B cell (primary cell): ENCODE results near the gene ACAP3. TPM values are rescaled to one million over a fixed set of nuclear protein-coding genes. Genes with fewer than 3 reads are reported as not detected.
"Not testable (repeated sequence)": the region's sequence is repeated elsewhere in the genome, so short reads cannot be mapped to it uniquely, and the experiment has no call there.

Experiments used
- ATAC-seq: fragments of 200-7000 bp; cut with Tn5 transposase; one replicate; pipeline ENCODE4 v1.10.0; 2021; ENCODE audit warnings: low read depth, mild to moderate bottlenecking, moderate number of reproducible peaks, moderate library complexity
- CTCF ChIA-PET: fragments of 350-600 bp; sonication (Branson Sonifier 250); formaldehyde crosslinking; loops from one replicate; lab custom pipeline; 2021; ENCODE audit warnings: antibody characterized with exemption, inconsistent platforms; lab: Charles Lee
- POLR2A ChIA-PET: fragments of 350-600 bp; sonication (Branson Sonifier 250); formaldehyde crosslinking; loops from one replicate; lab custom pipeline; 2021; ENCODE audit warnings: antibody characterized with exemption; lab: Charles Lee
- DNase-seq: peaks from one replicate; pipeline ENCODE4 v3.0.0; 2013
- H2AFZ ChIP-seq: 2 replicates; pipeline ENCODE4 v1.6.1; 2012; ENCODE audit warnings: mild to moderate bottlenecking, low read depth, low read length; ENCODE audit not compliant: insufficient read depth, poor library complexity, severe bottlenecking
- H3K27ac ChIP-seq, 2 donors: 1 replicate in 1 of 2; 2 replicates in 1 of 2; pipeline ENCODE4 v1.5.1; 2012 to 2013; ENCODE audit warnings: low read length in 2 of 2, mild to moderate bottlenecking in 2 of 2, moderate library complexity in 1 of 2
- H3K27me3 ChIP-seq, 4 experiments: fragments of 200-600 bp in 1 of 4; sonication (generic) in 1 of 4; replicated peaks in 1 of 4; 1 replicate in 2 of 4; 2 replicates in 2 of 4; pipeline versions ENCODE4 v1.6.1 to v1.7.0; 2013 to 2016; ENCODE audit warnings: low read length in 3 of 4, mild to moderate bottlenecking in 2 of 4, mixed read lengths in 1 of 4, moderate library complexity in 1 of 4; ENCODE audit not compliant: insufficient read depth in 4 of 4, control insufficient read depth in 3 of 4; ENCODE audit errors: control extremely low read depth in 1 of 4
- H3K36me3 ChIP-seq, 2 experiments: replicated peaks in 1 of 2; 1 replicate in 1 of 2; 2 replicates in 1 of 2; pipeline versions ENCODE4 v1.6.1 to v1.7.1; 2013; ENCODE audit warnings: low read length in 1 of 2; ENCODE audit not compliant: insufficient read depth in 2 of 2, control insufficient read depth in 1 of 2; ENCODE audit errors: control extremely low read depth in 1 of 2, extremely low read depth in 1 of 2
- H3K4me1 ChIP-seq, 2 donors: fragments of 200-600 bp in 1 of 2; sonication (generic) in 1 of 2; 1 replicate in 1 of 2; 2 replicates in 1 of 2; pipeline versions ENCODE4 v1.5.1 to v1.6.1; 2013 to 2017; ENCODE audit warnings: low read length in 2 of 2; ENCODE audit not compliant: control insufficient read depth in 2 of 2, insufficient read depth in 2 of 2
- H3K4me2 ChIP-seq: replicated peaks from 2 replicates; pipeline ENCODE3; 2012; ENCODE audit warnings: mild to moderate bottlenecking, low read depth, low read length; ENCODE audit not compliant: poor library complexity, severe bottlenecking
- H3K4me3 ChIP-seq, 5 experiments: fragments of 200-600 bp in 1 of 5; sonication (generic) in 1 of 5; 1 replicate in 3 of 5; 2 replicates in 2 of 5; pipeline versions ENCODE4 v1.5.1 to v1.7.0; 2011 to 2016; ENCODE audit warnings: low read length in 4 of 5, mild to moderate bottlenecking in 4 of 5, low read depth in 2 of 5, control low read depth in 1 of 5, moderate library complexity in 1 of 5; ENCODE audit not compliant: insufficient read depth in 1 of 5; ENCODE audit errors: control extremely low read depth in 1 of 5, extremely low read depth in 1 of 5
- H3K79me2 ChIP-seq: fragments of 200-600 bp; sonication (generic); one replicate; pipeline ENCODE4 v1.6.0; 2016; ENCODE audit warnings: low read length; ENCODE audit not compliant: control insufficient read depth, insufficient read depth
- H3K9ac ChIP-seq: fragments of 200-600 bp; sonication (generic); 2 replicates; pipeline ENCODE4 v1.6.1; 2017; ENCODE audit warnings: mild to moderate bottlenecking, low read length, moderate library complexity
- H3K9me3 ChIP-seq, 3 donors: one replicate each; pipeline versions ENCODE4 v1.6.1 to v1.7.1; 2013; ENCODE audit warnings: low read length in 2 of 3; ENCODE audit not compliant: control insufficient read depth in 2 of 3, insufficient read depth in 1 of 3; ENCODE audit errors: control extremely low read depth in 1 of 3
- H4K20me1 ChIP-seq: 2 replicates; pipeline ENCODE4 v1.6.0; 2012; ENCODE audit warnings: mild to moderate bottlenecking, low read length; ENCODE audit not compliant: insufficient read depth, control insufficient read depth, poor library complexity, severe bottlenecking
- H3K27ac Mint-ChIP-seq: one replicate; pipeline ENCODE4 v1.8.0; 2021; ENCODE audit warnings: mixed read lengths
- H3K27me3 Mint-ChIP-seq: one replicate; pipeline ENCODE4 v1.8.0; 2021; ENCODE audit warnings: mixed read lengths
- H3K4me1 Mint-ChIP-seq: one replicate; pipeline ENCODE4 v1.8.0; 2021; ENCODE audit warnings: mixed read lengths
- H3K4me3 Mint-ChIP-seq: one replicate; pipeline ENCODE4 v1.8.0; 2021; ENCODE audit warnings: mixed read lengths
- H3K9me3 Mint-ChIP-seq: one replicate; pipeline ENCODE4 v1.8.0; 2022; ENCODE audit warnings: mixed read lengths; ENCODE audit not compliant: insufficient read depth
- EZH2 ChIP-seq: IDR thresholded peaks from 2 replicates; pipeline ENCODE4 v1.6.1; 2012; ENCODE audit warnings: borderline replicate concordance, low read depth, mild to moderate bottlenecking, moderate library complexity, low read length; ENCODE audit not compliant: insufficient read depth, poor library complexity, severe bottlenecking
- WGBS: methylation state at CpG from one replicate; pipeline ENCODE4 v1.1.5; 2013; ENCODE audit warnings: missing lambda C conversion rate; ENCODE audit not compliant: insufficient coverage; 5-methylcytosine and 5-hydroxymethylcytosine counted together
- intact Hi-C: fragments of 100-400 bp; cut with micrococcal nuclease; formaldehyde crosslinking; loops from one replicate; pipeline ENCODE4 v1.10.0; 2022
- polyA plus RNA-seq: library from polyadenylated mRNA; depleted of rRNA; stranded (reverse); fragments of >200 nt; gene quantifications from 2 replicates; pipeline ENCODE4 v1.2.3, GENCODE V29; 2012
- total RNA-seq, 2 donors: library from RNA; stranded (reverse); fragments of 120-200 nt in 1 of 2; gene quantifications; 1 replicate in 1 of 2; 2 replicates in 1 of 2; pipeline versions ENCODE4 v1.2.3 to v1.2.4, GENCODE V29; 2013 to 2022
- TF ChIP-seq, protein P1 (sequence below): fragments of 200-600 bp; IDR thresholded peaks from one replicate; pipeline ENCODE4 v1.8.0; 2022; ENCODE audit warnings: antibody characterized with exemption, mild to moderate bottlenecking

Gene ACAP3
- total and polyA plus RNA-seq, 2 donors (not counting 1 experiment from before 2014, with no cell fraction given) = 40.7 to 124 TPM

DNA sequence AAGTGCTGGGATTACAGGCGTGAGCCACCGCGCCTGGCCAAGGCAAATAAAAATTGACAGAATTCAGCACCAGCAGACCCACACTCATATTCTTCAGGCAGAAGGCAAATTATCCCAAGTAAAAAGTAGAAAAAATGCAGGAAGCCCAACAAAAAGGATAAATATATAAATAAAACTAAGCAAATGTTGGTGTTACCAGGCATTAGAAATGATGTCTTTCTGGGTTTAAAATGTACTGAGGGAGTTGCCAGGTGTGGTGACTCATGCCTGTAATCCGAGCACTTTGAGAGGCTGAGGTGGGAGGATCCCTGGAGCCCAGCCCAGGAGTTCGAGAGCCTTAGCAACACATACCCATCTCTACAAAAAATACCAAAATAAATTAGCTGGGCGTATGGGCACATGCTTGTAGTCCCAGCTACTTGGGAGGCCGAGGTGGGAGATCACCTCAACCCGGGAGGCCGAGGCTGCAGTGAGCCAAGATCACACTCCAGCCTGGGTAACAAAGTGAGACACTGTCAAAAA, 10.5 kb upstream of the ACAP3 start:
- no peaks in the 10 kb centered on the region for H3K9me3 ChIP-seq
- POLR2A ChIA-PET = no interaction called here
- H3K27ac ChIP-seq = no peak overlapping the region
- intact Hi-C loops = no loop called here
- peaks cover 0 to 40% of the 10 kb centered on the region in 2 experiments for H3K36me3 ChIP-seq
- no peak overlapping the region for H3K4me3 ChIP-seq
- Mint-ChIP-seq H3K27ac (no peak overlapping the region), H3K4me1 (peaks cover 15% of the 10 kb centered on the region), H3K9me3 (no peaks in the 10 kb centered on the region), H3K27me3 (no peaks in the 10 kb centered on the region), H3K4me3 (no peak overlapping the region)
- DNase-seq (no peak), ATAC-seq (no peak)
- peaks cover 42% of the 10 kb centered on the region for H3K79me2 ChIP-seq
- no peak overlapping the region for H2AFZ ChIP-seq
- H3K4me2 ChIP-seq = no peak overlapping the region
- CTCF ChIA-PET = no interaction called here
- no peak overlapping the region for H3K9ac ChIP-seq
- WGBS = 98% methylated on average over 7 of the region's 9 CpGs
- H3K4me1 ChIP-seq = peaks cover 4 to 13% of the 10 kb centered on the region in 2 donors
- H3K27me3 ChIP-seq = no peaks in the 10 kb centered on the region
- H4K20me1 ChIP-seq = peaks cover 43% of the 10 kb centered on the region
- TF ChIP-seq, protein P1, sequence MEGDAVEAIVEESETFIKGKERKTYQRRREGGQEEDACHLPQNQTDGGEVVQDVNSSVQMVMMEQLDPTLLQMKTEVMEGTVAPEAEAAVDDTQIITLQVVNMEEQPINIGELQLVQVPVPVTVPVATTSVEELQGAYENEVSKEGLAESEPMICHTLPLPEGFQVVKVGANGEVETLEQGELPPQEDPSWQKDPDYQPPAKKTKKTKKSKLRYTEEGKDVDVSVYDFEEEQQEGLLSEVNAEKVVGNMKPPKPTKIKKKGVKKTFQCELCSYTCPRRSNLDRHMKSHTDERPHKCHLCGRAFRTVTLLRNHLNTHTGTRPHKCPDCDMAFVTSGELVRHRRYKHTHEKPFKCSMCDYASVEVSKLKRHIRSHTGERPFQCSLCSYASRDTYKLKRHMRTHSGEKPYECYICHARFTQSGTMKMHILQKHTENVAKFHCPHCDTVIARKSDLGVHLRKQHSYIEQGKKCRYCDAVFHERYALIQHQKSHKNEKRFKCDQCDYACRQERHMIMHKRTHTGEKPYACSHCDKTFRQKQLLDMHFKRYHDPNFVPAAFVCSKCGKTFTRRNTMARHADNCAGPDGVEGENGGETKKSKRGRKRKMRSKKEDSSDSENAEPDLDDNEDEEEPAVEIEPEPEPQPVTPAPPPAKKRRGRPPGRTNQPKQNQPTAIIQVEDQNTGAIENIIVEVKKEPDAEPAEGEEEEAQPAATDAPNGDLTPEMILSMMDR = no peak
- TF ChIP-seq EZH2 = no peak

DNA sequence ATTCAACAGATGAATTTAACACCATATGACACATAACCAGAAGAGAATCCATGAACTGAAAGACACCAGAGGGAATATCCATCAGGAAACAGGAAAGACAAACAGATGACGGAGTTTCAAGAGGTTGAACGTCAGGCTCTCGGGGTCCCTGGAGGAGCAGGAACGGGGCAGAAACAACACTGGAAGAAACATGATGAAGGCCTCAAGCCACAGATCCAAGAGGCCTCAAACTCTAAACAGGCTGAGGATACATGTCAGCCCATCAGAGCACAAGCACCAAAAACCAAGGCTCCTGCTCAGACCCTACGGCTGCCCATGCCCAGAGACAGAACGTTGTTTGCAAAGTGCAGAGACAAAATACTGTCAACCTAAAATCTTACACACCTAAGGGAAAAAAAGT, 9.7 kb upstream of the ACAP3 start:
- Histone ChIP-seq H3K79me2 (peaks cover 36% of the 10 kb centered on the region), H3K4me1 (peaks cover 0 to 8% of the 10 kb centered on the region in 2 donors), H4K20me1 (peaks cover 37% of the 10 kb centered on the region), H3K4me3 (no peak overlapping the region), H3K9me3 (no peaks in the 10 kb centered on the region), H3K4me2 (no peak overlapping the region), H3K27me3 (no peaks in the 10 kb centered on the region), H3K27ac (no peak overlapping the region), H3K9ac (no peak overlapping the region), H3K36me3 (peaks cover 0 to 46% of the 10 kb centered on the region in 2 experiments), H2AFZ (no peak overlapping the region)
- 91% methylated on average over 6 of the region's 6 CpGs for WGBS
- H3K4me3 Mint-ChIP-seq = no peak overlapping the region
- ChIA-PET CTCF (no interaction called here), POLR2A (interaction anchor here (0.6 kb wide), 1 partner anchor 337 kb away, joined by 3 read pairs; no protein-coding TSS in a partner anchor)
- TF ChIP-seq, protein P1 = no peak
- TF ChIP-seq EZH2 = no peak
- H3K27ac Mint-ChIP-seq = no peak overlapping the region
- H3K4me1 Mint-ChIP-seq = peaks cover 10% of the 10 kb centered on the region
- intact Hi-C loops = no loop called here
- H3K9me3 Mint-ChIP-seq = no peaks in the 10 kb centered on the region
- no peak for DNase-seq
- no peak for ATAC-seq
- H3K27me3 Mint-ChIP-seq = no peaks in the 10 kb centered on the region

DNA sequence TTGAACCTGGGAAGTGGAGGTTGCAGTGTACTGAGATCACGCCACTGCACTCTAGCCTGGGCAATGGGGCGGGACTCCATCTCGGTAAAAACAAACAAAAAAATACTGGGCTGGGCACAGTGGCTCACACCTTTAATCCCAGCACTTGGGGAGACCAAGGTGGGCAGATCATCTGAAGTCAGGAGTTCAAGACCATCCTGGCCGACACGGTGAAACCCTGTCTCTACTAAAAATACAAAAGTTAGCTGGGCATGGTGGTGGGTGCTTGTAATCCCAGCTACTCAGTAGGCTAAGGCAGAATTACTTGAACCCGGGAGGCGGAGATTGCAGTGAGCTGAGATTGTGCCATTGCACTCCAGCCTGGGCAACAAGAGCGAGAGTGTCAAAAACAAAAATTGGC, 8.5 kb upstream of the ACAP3 start:
- H3K4me3 Mint-ChIP-seq, H3K9me3 ChIP-seq, H3K9me3 Mint-ChIP-seq, H3K27ac Mint-ChIP-seq, CTCF ChIA-PET, H3K4me1 Mint-ChIP-seq, H2AFZ ChIP-seq, H3K27me3 Mint-ChIP-seq, H3K27ac ChIP-seq, H3K9ac ChIP-seq, DNase-seq, H3K4me1 ChIP-seq, intact Hi-C loops, POLR2A ChIA-PET, H3K4me2 ChIP-seq, H3K4me3 ChIP-seq, H3K27me3 ChIP-seq, ATAC-seq: not testable (repeated sequence)
- 95% methylated on average over 5 of the region's 8 CpGs for WGBS
- Histone ChIP-seq H3K36me3 (peaks cover 0 to 53% of the 10 kb centered on the region in 2 experiments), H4K20me1 (peaks cover 26% of the 10 kb centered on the region), H3K79me2 (peaks cover 27% of the 10 kb centered on the region)
